Endodermal cell (in vitro differentiated cells): ENCODE measurements around the gene FBXL17. TPM values are rescaled to one million over a fixed set of nuclear protein-coding genes. Genes with fewer than 3 reads are reported as not detected.

ENCODE experiments used
- DNase-seq: peaks from one replicate; pipeline ENCODE4 v3.0.0-alpha.2; 2017
- H3K27ac ChIP-seq: 2 replicates; pipeline ENCODE4 v1.5.1; 2013; ENCODE audit warnings: mild to moderate bottlenecking, low read depth, low read length, moderate library complexity
- H3K27me3 ChIP-seq: 2 replicates; pipeline ENCODE4 v1.6.1; 2013; ENCODE audit warnings: mild to moderate bottlenecking, low read length, moderate library complexity; ENCODE audit not compliant: insufficient read depth, control insufficient read depth, poor library complexity, severe bottlenecking
- H3K36me3 ChIP-seq: 2 replicates; pipeline ENCODE4 v1.7.0; 2013; ENCODE audit warnings: mild to moderate bottlenecking, low read length, moderate library complexity; ENCODE audit not compliant: control insufficient read depth, insufficient read depth
- H3K4me1 ChIP-seq: one replicate; pipeline ENCODE4 v1.7.0; 2013; ENCODE audit warnings: low read length; ENCODE audit not compliant: control insufficient read depth, insufficient read depth
- H3K4me3 ChIP-seq: 2 replicates; pipeline ENCODE4 v1.5.1; 2013; ENCODE audit warnings: mild to moderate bottlenecking, low read length, moderate library complexity
- H3K9ac ChIP-seq: 2 replicates; pipeline ENCODE4 v1.6.1; 2013; ENCODE audit warnings: mild to moderate bottlenecking, low read length, moderate library complexity; ENCODE audit not compliant: poor library complexity, severe bottlenecking; ENCODE audit errors: extremely low read depth
- H3K9me3 ChIP-seq: 2 replicates; pipeline ENCODE4 v1.6.1; 2013; ENCODE audit warnings: mild to moderate bottlenecking, low read length, moderate library complexity; ENCODE audit not compliant: control insufficient read depth
- H3K27ac Mint-ChIP-seq: 2 replicates; pipeline ENCODE4 v1.8.0; 2020; ENCODE audit warnings: mixed read lengths
- H3K27me3 Mint-ChIP-seq: 2 replicates; pipeline ENCODE4 v1.8.0; 2021; ENCODE audit warnings: mild to moderate bottlenecking, mixed read lengths; ENCODE audit not compliant: insufficient read depth
- H3K36me3 Mint-ChIP-seq: 2 replicates; pipeline ENCODE4 v1.8.0; 2020; ENCODE audit warnings: low read depth, mixed read lengths
- H3K4me1 Mint-ChIP-seq: 2 replicates; pipeline ENCODE4 v1.8.0; 2020; ENCODE audit warnings: mixed read lengths
- H3K4me3 Mint-ChIP-seq: 2 replicates; pipeline ENCODE4 v1.8.0; 2020; ENCODE audit warnings: mild to moderate bottlenecking, moderate library complexity, mixed read lengths
- H3K9me3 Mint-ChIP-seq: 2 replicates; pipeline ENCODE4 v1.8.0; 2020; ENCODE audit warnings: mild to moderate bottlenecking, mixed read lengths
- WGBS, 2 experiments: methylation state at CpG; one replicate each; pipeline versions ENCODE4 v1.1.5 to v1.1.7; 2013; ENCODE audit warnings: missing lambda C conversion rate in 2 of 2, mixed read lengths in 1 of 2; ENCODE audit not compliant: insufficient coverage in 1 of 2, insufficient read length in 1 of 2; 5-methylcytosine and 5-hydroxymethylcytosine counted together
- total RNA-seq, 2 donors: library from RNA; stranded (reverse); fragmentation: NEBNext Ultra II Directional in 1 of 2; extraction: Animal tissue kit (Norgen Biotek cat#: 25700) in 1 of 2; gene quantifications; 2 replicates in 1 of 2; 3 replicates in 1 of 2; pipeline ENCODE4 v1.2.1, GENCODE V29; 2021
- TF ChIP-seq, protein P1 (sequence below): fragments of 200-600 bp; sonication (generic); conservative IDR thresholded peaks from 2 replicates; pipeline ENCODE4 v1.5.0; 2021; ENCODE audit warnings: antibody characterized with exemption, mild to moderate bottlenecking

FBXL17 gene
- total RNA-seq, 2 donors from 2014 or later = 7.4 to 8.6 TPM

- Histone ChIP-seq H3K27me3 (no peaks in the 10 kb centered on the region), H3K4me3 (no peak overlapping the region), H3K9me3 (no peaks in the 10 kb centered on the region), H3K9ac (no peak overlapping the region), H3K4me1 (no peaks in the 10 kb centered on the region), H3K36me3 (no peaks in the 10 kb centered on the region), H3K27ac (no peak overlapping the region)
- Mint-ChIP-seq H3K36me3 (no peaks in the 10 kb centered on the region), H3K9me3 (no peaks in the 10 kb centered on the region), H3K4me3 (no peak overlapping the region), H3K4me1 (peaks cover under 1% of the 10 kb centered on the region), H3K27ac (no peak overlapping the region), H3K27me3 (no peaks in the 10 kb centered on the region)
- TF ChIP-seq, protein P1, sequence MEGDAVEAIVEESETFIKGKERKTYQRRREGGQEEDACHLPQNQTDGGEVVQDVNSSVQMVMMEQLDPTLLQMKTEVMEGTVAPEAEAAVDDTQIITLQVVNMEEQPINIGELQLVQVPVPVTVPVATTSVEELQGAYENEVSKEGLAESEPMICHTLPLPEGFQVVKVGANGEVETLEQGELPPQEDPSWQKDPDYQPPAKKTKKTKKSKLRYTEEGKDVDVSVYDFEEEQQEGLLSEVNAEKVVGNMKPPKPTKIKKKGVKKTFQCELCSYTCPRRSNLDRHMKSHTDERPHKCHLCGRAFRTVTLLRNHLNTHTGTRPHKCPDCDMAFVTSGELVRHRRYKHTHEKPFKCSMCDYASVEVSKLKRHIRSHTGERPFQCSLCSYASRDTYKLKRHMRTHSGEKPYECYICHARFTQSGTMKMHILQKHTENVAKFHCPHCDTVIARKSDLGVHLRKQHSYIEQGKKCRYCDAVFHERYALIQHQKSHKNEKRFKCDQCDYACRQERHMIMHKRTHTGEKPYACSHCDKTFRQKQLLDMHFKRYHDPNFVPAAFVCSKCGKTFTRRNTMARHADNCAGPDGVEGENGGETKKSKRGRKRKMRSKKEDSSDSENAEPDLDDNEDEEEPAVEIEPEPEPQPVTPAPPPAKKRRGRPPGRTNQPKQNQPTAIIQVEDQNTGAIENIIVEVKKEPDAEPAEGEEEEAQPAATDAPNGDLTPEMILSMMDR = no peak
- WGBS, 2 experiments = 96 to 100% methylated on average over 1 to 2 of the region's 2 CpGs
- DNase-seq = no peak
These were observed 115.7 kb downstream of the FBXL17 start for GRCh38 chr5:108266242-108266641.

GRCh38 chr5:108264533-108264932, 117.4 kb downstream of the FBXL17 start:
- no peaks in the 10 kb centered on the region for H3K36me3 ChIP-seq
- no peak overlapping the region for H3K9ac ChIP-seq
- peaks cover 7% of the 10 kb centered on the region for H3K4me1 Mint-ChIP-seq
- H3K4me3 ChIP-seq = no peak overlapping the region
- TF ChIP-seq, protein P1 = no peak
- no peak for DNase-seq
- no peaks in the 10 kb centered on the region for H3K9me3 Mint-ChIP-seq
- no peak overlapping the region for H3K27ac Mint-ChIP-seq
- H3K27ac ChIP-seq = no peak overlapping the region
- H3K27me3 ChIP-seq = no peaks in the 10 kb centered on the region
- no peaks in the 10 kb centered on the region for H3K9me3 ChIP-seq
- H3K27me3 Mint-ChIP-seq = no peaks in the 10 kb centered on the region
- no peaks in the 10 kb centered on the region for H3K36me3 Mint-ChIP-seq
- 100% methylated on average over 1 of the region's 2 CpGs; no CpG with 5 or more reads in 1 of the 2 experiments for WGBS, 2 experiments
- no peak overlapping the region for H3K4me3 Mint-ChIP-seq
- H3K4me1 ChIP-seq = no peaks in the 10 kb centered on the region

DNA sequence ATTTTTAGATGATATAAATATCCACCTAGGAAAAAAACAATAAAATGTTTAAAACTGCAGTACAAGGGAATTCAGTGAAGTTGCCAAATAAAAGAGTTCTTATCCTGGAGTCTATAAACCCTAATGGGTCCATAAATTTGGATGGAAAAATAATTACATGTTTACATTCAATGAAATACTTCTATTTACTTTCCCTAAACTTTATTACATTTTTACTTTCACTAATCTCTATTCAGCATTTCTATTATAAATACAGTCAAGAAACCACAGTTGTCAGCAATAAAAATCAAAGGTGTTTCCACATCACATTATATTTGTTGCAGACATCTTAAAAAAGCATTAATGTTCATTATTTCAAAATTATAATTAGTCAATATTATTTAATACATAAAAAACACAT, 118.6 kb downstream of the FBXL17 start:
- no peak overlapping the region for H3K27ac Mint-ChIP-seq

More for the DNA sequence above, 118.6 kb downstream of the FBXL17 start:
- no peak for DNase-seq
- Mint-ChIP-seq H3K4me1 (peaks cover 10% of the 10 kb centered on the region), H3K4me3 (no peak overlapping the region), H3K27me3 (no peaks in the 10 kb centered on the region), H3K36me3 (no peaks in the 10 kb centered on the region), H3K9me3 (no peaks in the 10 kb centered on the region)
- Histone ChIP-seq H3K36me3 (no peaks in the 10 kb centered on the region), H3K9ac (no peak overlapping the region), H3K4me3 (no peak overlapping the region), H3K9me3 (no peaks in the 10 kb centered on the region), H3K27ac (no peak overlapping the region), H3K4me1 (peaks cover 3% of the 10 kb centered on the region), H3K27me3 (no peaks in the 10 kb centered on the region)
- TF ChIP-seq, protein P1 = no peak
